ENCODE measurements around the gene OR4D11. TPM values are rescaled to one million over a fixed set of nuclear protein-coding genes. Genes with fewer than 3 reads are reported as not detected.

Gene OR4D11
- total and polyA plus RNA-seq, 9 of the 15 experiments (the other 6 are each of a cell fraction or from before 2014, with no cell fraction given): not detected

GRCh38 chr11:59551659-59552521, 48.5 kb downstream of the OR4D11 start (continued):
- TF ChIP-seq ZNF347 (CRISPR knock-in tag; IDR thresholded peaks at IDR 0.05; ENCODE audit: low read depth): no peak
- TF ChIP-seq HOMEZ (CRISPR knock-in tag; IDR thresholded peaks at IDR 0.05): no peak
- 0 out of 2 replicates have a peak, but pooled peaks have one; percentile 29 for TF ChIP-seq ARID1B (IDR thresholded peaks at IDR 0.05)
- TF ChIP-seq EP400 (IDR thresholded peaks at IDR 0.05): no peak
- TF ChIP-seq ZMIZ1 (IDR thresholded peaks at IDR 0.05; ENCODE audit: low read depth in 2 of 2, low read length in 2 of 2): no peak
- no peak for TF ChIP-seq ILK (tag; IDR thresholded peaks at IDR 0.05; ENCODE audit: borderline replicate concordance, low read depth)
- no peak for TF ChIP-seq CBX3 (IDR thresholded peaks at IDR 0.05; ENCODE audit: borderline replicate concordance in 1 of 2, low read length in 2 of 2)
- TF ChIP-seq ZNF318 (IDR thresholded peaks at IDR 0.05; ENCODE audit: borderline replicate concordance in 1 of 2, low read depth in 1 of 2): no peak
- no peak for TF ChIP-seq MYNN (IDR thresholded peaks at IDR 0.05)
- no peak for TF ChIP-seq MYNN (CRISPR knock-in tag; IDR thresholded peaks at IDR 0.05)

Data from K562 (cell line).